Type B pancreatic cell (in vitro differentiated cells): ENCODE results near the gene ADAM10. TPM values are rescaled to one million over a fixed set of nuclear protein-coding genes. Genes with fewer than 3 reads are reported as not detected.

ENCODE experiments used
- DNase-seq: peaks from one replicate; pipeline ENCODE4 v3.0.0; 2021; ENCODE audit warnings: mixed read lengths; ENCODE audit not compliant: unreplicated experiment; ENCODE audit errors: extremely low spot score
- H3K27ac Mint-ChIP-seq: 2 replicates; pipeline ENCODE4 v1.8.0; 2021; ENCODE audit warnings: mild to moderate bottlenecking, mixed read lengths
- H3K27me3 Mint-ChIP-seq: 2 replicates; pipeline ENCODE4 v1.8.0; 2021; ENCODE audit warnings: mixed read lengths
- H3K36me3 Mint-ChIP-seq: 2 replicates; pipeline ENCODE4 v1.8.0; 2021; ENCODE audit warnings: mixed read lengths
- H3K4me1 Mint-ChIP-seq: one replicate; pipeline ENCODE4 v1.8.0; 2021; ENCODE audit warnings: mixed read lengths; ENCODE audit not compliant: unreplicated experiment
- H3K4me3 Mint-ChIP-seq: 2 replicates; pipeline ENCODE4 v1.8.0; 2021; ENCODE audit warnings: mild to moderate bottlenecking, mixed read lengths
- H3K9me3 Mint-ChIP-seq: 2 replicates; pipeline ENCODE4 v1.8.0; 2021; ENCODE audit warnings: mixed read lengths
- total RNA-seq: library from RNA; stranded (reverse); gene quantifications from 2 replicates; pipeline ENCODE4 v1.2.1, GENCODE V29; 2021; ENCODE audit warnings: low replicate concordance
- TF ChIP-seq, protein P1 (sequence below): fragments of 200-600 bp; sonication (generic); conservative IDR thresholded peaks from 2 replicates; pipeline ENCODE4 v1.5.0; 2021; ENCODE audit warnings: antibody characterized with exemption, mild to moderate bottlenecking

Gene ADAM10
- total RNA-seq, 1 donor from 2014 or later: 228 TPM

GRCh38 chr15:58587486-58587885, 162.0 kb downstream of the ADAM10 start:
- H3K9me3 Mint-ChIP-seq: peaks cover 15% of the 10 kb centered on the region
- H3K27ac Mint-ChIP-seq: no peak overlapping the region
- peaks cover 11% of the 10 kb centered on the region for H3K36me3 Mint-ChIP-seq
- DNase-seq: no peak
- TF ChIP-seq, protein P1, sequence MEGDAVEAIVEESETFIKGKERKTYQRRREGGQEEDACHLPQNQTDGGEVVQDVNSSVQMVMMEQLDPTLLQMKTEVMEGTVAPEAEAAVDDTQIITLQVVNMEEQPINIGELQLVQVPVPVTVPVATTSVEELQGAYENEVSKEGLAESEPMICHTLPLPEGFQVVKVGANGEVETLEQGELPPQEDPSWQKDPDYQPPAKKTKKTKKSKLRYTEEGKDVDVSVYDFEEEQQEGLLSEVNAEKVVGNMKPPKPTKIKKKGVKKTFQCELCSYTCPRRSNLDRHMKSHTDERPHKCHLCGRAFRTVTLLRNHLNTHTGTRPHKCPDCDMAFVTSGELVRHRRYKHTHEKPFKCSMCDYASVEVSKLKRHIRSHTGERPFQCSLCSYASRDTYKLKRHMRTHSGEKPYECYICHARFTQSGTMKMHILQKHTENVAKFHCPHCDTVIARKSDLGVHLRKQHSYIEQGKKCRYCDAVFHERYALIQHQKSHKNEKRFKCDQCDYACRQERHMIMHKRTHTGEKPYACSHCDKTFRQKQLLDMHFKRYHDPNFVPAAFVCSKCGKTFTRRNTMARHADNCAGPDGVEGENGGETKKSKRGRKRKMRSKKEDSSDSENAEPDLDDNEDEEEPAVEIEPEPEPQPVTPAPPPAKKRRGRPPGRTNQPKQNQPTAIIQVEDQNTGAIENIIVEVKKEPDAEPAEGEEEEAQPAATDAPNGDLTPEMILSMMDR: no peak
- H3K27me3 Mint-ChIP-seq: no peaks in the 10 kb centered on the region
- peaks cover 9% of the 10 kb centered on the region for H3K4me1 Mint-ChIP-seq
- H3K4me3 Mint-ChIP-seq: no peak overlapping the region

DNA sequence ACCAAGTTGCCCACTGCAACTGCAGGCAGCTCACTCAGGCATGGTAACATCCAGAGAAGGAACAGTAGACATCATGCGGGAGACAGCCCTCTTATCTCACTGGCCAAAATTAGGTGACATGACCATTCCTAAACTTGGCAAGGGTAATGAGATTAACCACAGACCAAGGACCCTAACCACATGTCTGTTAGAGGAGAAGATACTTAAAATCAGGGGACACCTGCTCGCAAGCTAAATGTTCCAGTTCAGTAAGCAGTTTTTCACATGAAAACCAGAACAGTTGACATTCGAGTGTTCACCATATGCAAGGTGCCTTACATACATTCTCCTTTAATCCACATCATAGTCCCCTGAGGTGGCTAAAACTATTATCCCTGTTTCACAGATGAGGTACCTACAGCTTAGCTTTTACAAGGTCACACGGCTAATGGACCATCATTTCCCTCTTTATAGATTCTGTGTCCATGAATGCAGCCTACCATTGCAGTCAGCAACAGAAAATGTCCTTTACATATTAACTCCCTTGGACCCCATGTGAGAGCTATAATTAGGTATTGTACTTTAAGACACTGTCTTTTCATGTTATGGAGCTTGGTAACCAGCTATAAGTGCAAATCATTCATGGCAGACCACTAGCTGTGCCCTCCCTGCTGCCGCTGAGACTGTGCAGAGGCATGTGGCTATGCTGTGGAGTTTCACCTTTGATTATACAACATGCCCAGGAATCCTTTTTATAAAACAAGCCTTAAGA, 163.6 kb downstream of the ADAM10 start:
- Mint-ChIP-seq H3K4me3 (no peak overlapping the region), H3K36me3 (peaks cover 4% of the 10 kb centered on the region), H3K4me1 (peaks cover 9% of the 10 kb centered on the region), H3K27ac (no peak overlapping the region), H3K27me3 (no peaks in the 10 kb centered on the region), H3K9me3 (peaks cover 10% of the 10 kb centered on the region)
- no peak for DNase-seq
- TF ChIP-seq, protein P1: no peak

DNA sequence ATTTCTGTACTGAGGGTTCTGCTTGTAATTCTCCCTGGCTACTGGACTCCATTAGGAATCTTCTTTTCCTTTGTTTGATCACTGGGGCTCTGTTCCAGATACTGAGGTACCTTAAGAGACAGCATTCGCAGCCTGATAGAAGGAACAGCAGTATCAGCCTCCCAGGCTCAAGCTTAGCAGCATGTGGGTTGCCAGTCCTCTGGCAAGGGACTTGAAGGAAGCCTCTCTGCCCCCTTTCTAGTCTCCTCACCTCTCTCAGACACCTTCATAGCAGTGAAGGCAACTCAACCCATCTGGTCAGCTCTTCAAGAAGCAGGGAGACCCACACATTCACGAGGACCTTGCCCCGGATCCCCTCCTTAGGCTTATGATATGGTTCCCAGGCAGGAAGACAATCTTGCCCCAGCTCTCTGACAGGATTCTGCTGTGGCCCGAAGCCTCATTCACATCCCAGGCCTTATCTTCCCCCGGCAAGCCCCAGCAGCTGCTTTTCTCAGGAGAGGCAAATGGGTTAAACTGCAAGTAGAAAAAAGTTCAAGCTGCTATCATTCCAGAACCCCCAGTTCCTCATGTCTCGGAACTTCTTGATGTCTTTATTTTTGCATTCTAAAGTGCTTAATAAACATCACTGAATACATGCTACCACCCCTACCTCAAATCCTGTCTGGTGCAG, 164.6 kb downstream of the ADAM10 start:
- no peak for DNase-seq
- Mint-ChIP-seq H3K4me3 (no peak overlapping the region), H3K9me3 (peaks cover 9% of the 10 kb centered on the region), H3K27ac (no peak overlapping the region), H3K36me3 (peaks cover 4% of the 10 kb centered on the region), H3K4me1 (peaks cover 4% of the 10 kb centered on the region), H3K27me3 (no peaks in the 10 kb centered on the region)
- TF ChIP-seq, protein P1: no peak

- H3K4me3 Mint-ChIP-seq: no peak overlapping the region
- DNase-seq: no peak
- H3K27ac Mint-ChIP-seq: no peak overlapping the region
- TF ChIP-seq, protein P1: no peak
- H3K9me3 Mint-ChIP-seq: peaks cover 9% of the 10 kb centered on the region
- no peaks in the 10 kb centered on the region for H3K27me3 Mint-ChIP-seq
- H3K36me3 Mint-ChIP-seq: peaks cover 4% of the 10 kb centered on the region
- H3K4me1 Mint-ChIP-seq: peaks cover 4% of the 10 kb centered on the region
Observed at GRCh38 chr15:58583171-58583908, 166.2 kb downstream of the ADAM10 start.

DNA sequence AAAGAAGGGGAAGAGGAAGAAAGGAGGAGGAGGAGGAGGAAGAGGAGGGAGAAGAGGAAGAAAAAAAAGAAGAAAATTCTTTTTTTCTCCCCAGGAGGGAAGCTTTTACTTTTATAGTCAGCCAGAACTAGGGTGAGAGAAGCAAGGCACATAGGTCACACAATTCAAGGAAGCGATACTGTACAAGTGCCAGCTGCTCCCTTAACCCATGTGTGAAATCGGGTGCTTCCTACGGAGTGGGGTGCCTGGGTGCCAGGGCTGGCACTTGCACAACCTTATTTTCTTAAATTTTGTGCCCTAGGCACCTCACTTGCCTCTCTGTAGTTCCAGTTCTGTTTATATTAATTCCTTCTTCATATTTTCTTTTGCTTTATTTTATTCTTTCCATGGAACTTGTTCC, 167.3 kb downstream of the ADAM10 start:
- Mint-ChIP-seq H3K4me1 (peaks cover 4% of the 10 kb centered on the region), H3K27me3 (no peaks in the 10 kb centered on the region), H3K27ac (no peak overlapping the region), H3K9me3 (peaks cover 9% of the 10 kb centered on the region), H3K36me3 (peaks cover 4% of the 10 kb centered on the region), H3K4me3 (no peak overlapping the region)
- TF ChIP-seq, protein P1: no peak
- DNase-seq: no peak
